Spinal cord (tissue), 10 donors: ENCODE results near the gene DACT3. TPM values are rescaled to one million over a fixed set of nuclear protein-coding genes. Genes with fewer than 3 reads are reported as not detected.

Source experiments
- DNase-seq, 6 donors: peaks; one replicate each; pipeline versions ENCODE4 v3.0.0 to v3.0.0-alpha.2; 2013 to 2015; ENCODE audit warnings: low spot score in 6 of 6, low read depth in 4 of 6
- H3K27ac ChIP-seq: one replicate; pipeline ENCODE4 v1.5.1; 2013; ENCODE audit warnings: low read depth, low read length, control low read depth
- H3K27me3 ChIP-seq: one replicate; pipeline ENCODE4 v1.6.1; 2013; ENCODE audit warnings: low read length; ENCODE audit not compliant: control insufficient read depth, insufficient read depth
- H3K36me3 ChIP-seq: one replicate; pipeline ENCODE4 v1.6.1; 2013; ENCODE audit warnings: low read length; ENCODE audit not compliant: control insufficient read depth, insufficient read depth
- H3K4me1 ChIP-seq: one replicate; pipeline ENCODE4 v1.6.1; 2013; ENCODE audit warnings: low read length; ENCODE audit not compliant: control insufficient read depth, insufficient read depth
- H3K4me3 ChIP-seq: one replicate; pipeline ENCODE4 v1.5.1; 2013; ENCODE audit warnings: low read depth, low read length, control low read depth
- H3K9me3 ChIP-seq: one replicate; pipeline ENCODE4 v1.6.1; 2013; ENCODE audit warnings: low read length; ENCODE audit not compliant: control insufficient read depth, insufficient read depth
- WGBS: methylation state at CpG from one replicate; pipeline ENCODE4 v1.1.5; 2013; ENCODE audit warnings: missing lambda C conversion rate; ENCODE audit not compliant: insufficient coverage; 5-methylcytosine and 5-hydroxymethylcytosine counted together
- polyA plus RNA-seq, 2 donors: library from polyadenylated mRNA; unstranded; fragments of 120-200 nt; gene quantifications; one replicate each; pipeline ENCODE4 v1.2.1, GENCODE V29; 2013; ENCODE audit not compliant: insufficient read length in 2 of 2
- total RNA-seq, 2 donors: library from RNA; depleted of rRNA in 1 of 2; stranded (reverse); fragments of 120-200 nt in 1 of 2; fragments of >200 nt in 1 of 2; gene quantifications; one replicate each; pipeline versions ENCODE4 v1.2.3 to v1.2.4, GENCODE V29; 2013 to 2014
- donor health status: healthy.

Gene DACT3
- total and polyA plus RNA-seq, 4 donors: 12.8 to 50.8 (median 34.2) TPM

- Histone ChIP-seq H3K27me3 (no peaks in the 10 kb centered on the region), H3K36me3 (peaks cover 88% of the 10 kb centered on the region), H3K4me3 (no peak overlapping the region), H3K9me3 (no peaks in the 10 kb centered on the region), H3K27ac (no peak overlapping the region), H3K4me1 (peaks cover 12% of the 10 kb centered on the region)
- WGBS: 86% methylated on average over 8 of the region's 10 CpGs
- no peak for DNase-seq
Measured at GRCh38 chr19:46696052-46696451, 35.1 kb upstream of the DACT3 start.

GRCh38 chr19:46693760-46694159 lies 32.8 kb upstream of the DACT3 start:
- Histone ChIP-seq H3K9me3 (no peaks in the 10 kb centered on the region), H3K27ac (no peak overlapping the region), H3K4me1 (peaks cover 12% of the 10 kb centered on the region), H3K36me3 (peaks cover 88% of the 10 kb centered on the region), H3K4me3 (no peak overlapping the region), H3K27me3 (no peaks in the 10 kb centered on the region)
- 95% methylated on average over 21 of the region's 22 CpGs for WGBS
- no peak for DNase-seq

- WGBS: 98% methylated on average over 3 of the region's 4 CpGs
- Histone ChIP-seq H3K36me3 (peaks cover 92% of the 10 kb centered on the region), H3K4me3 (no peak overlapping the region), H3K9me3 (no peaks in the 10 kb centered on the region), H3K4me1 (peaks cover 12% of the 10 kb centered on the region), H3K27ac (no peak overlapping the region), H3K27me3 (no peaks in the 10 kb centered on the region)
- no peak for DNase-seq
Measured at GRCh38 chr19:46692918-46693722, 32.1 kb upstream of the DACT3 start.

GRCh38 chr19:46691948-46692347 lies 31.0 kb upstream of the DACT3 start:
- H3K9me3 ChIP-seq: no peaks in the 10 kb centered on the region
- no peak overlapping the region for H3K27ac ChIP-seq
- no CpG with 5 or more reads among the region's 2 CpGs for WGBS
- no peak overlapping the region for H3K4me3 ChIP-seq
- peaks cover 3% of the 10 kb centered on the region for H3K4me1 ChIP-seq
- DNase-seq: no peak
- H3K36me3 ChIP-seq: peaks cover 94% of the 10 kb centered on the region
- no peaks in the 10 kb centered on the region for H3K27me3 ChIP-seq

- Histone ChIP-seq H3K4me1 (no peaks in the 10 kb centered on the region), H3K9me3 (no peaks in the 10 kb centered on the region), H3K36me3 (peaks cover 94% of the 10 kb centered on the region), H3K27ac (no peak overlapping the region), H3K4me3 (no peak overlapping the region), H3K27me3 (no peaks in the 10 kb centered on the region)
- DNase-seq: no peak
- 50% methylated on average over 2 of the region's 2 CpGs for WGBS
Measured at GRCh38 chr19:46691104-46691503, 30.1 kb upstream of the DACT3 start.

GRCh38 chr19:46689358-46689757 lies 28.4 kb upstream of the DACT3 start:
- no peaks in the 10 kb centered on the region for H3K4me1 ChIP-seq
- peaks cover 92% of the 10 kb centered on the region for H3K36me3 ChIP-seq
- H3K9me3 ChIP-seq: no peaks in the 10 kb centered on the region
- no peaks in the 10 kb centered on the region for H3K27me3 ChIP-seq
- 95% methylated on average over 6 of the region's 14 CpGs for WGBS
- no peak overlapping the region for H3K4me3 ChIP-seq
- no peak overlapping the region for H3K27ac ChIP-seq
- DNase-seq: no peak

- 93% methylated on average over 6 of the region's 6 CpGs for WGBS
- Histone ChIP-seq H3K9me3 (no peaks in the 10 kb centered on the region), H3K27ac (no peak overlapping the region), H3K36me3 (peaks cover 85% of the 10 kb centered on the region), H3K4me1 (no peaks in the 10 kb centered on the region), H3K27me3 (no peaks in the 10 kb centered on the region), H3K4me3 (no peak overlapping the region)
- DNase-seq: no peak
Measured at GRCh38 chr19:46687438-46688145, 26.6 kb upstream of the DACT3 start.

GRCh38 chr19:46685189-46685588 lies 24.2 kb upstream of the DACT3 start:
- WGBS: no CpG with 5 or more reads among the region's 3 CpGs
- H3K27me3 ChIP-seq: no peaks in the 10 kb centered on the region
- H3K36me3 ChIP-seq: peaks cover 75% of the 10 kb centered on the region

GRCh38 chr19:46678110-46678732 lies 17.2 kb upstream of the DACT3 start:
- no peaks in the 10 kb centered on the region for H3K27me3 ChIP-seq
- 85% methylated on average over 22 of the region's 26 CpGs for WGBS
- peaks cover 80% of the 10 kb centered on the region for H3K36me3 ChIP-seq
- no peak overlapping the region for H3K27ac ChIP-seq
- H3K4me1 ChIP-seq: no peaks in the 10 kb centered on the region
- no peak overlapping the region for H3K4me3 ChIP-seq
- no peaks in the 10 kb centered on the region for H3K9me3 ChIP-seq
- DNase-seq: no peak

More at GRCh38 chr19:46685189-46685588, 24.2 kb upstream of the DACT3 start:
- no peaks in the 10 kb centered on the region for H3K4me1 ChIP-seq
- H3K9me3 ChIP-seq: no peaks in the 10 kb centered on the region
- no peak for DNase-seq
- H3K4me3 ChIP-seq: no peak overlapping the region
- no peak overlapping the region for H3K27ac ChIP-seq
